DND-41 (cell line): Measurements from ENCODE around the gene ZXDC.

Experiments
- EZH2 ChIP-seq: IDR thresholded peaks from 3 replicates; pipeline ENCODE4 v1.6.1; 2012; ENCODE audit warnings: borderline replicate concordance, low read depth, mild to moderate bottlenecking, moderate library complexity, low read length, inconsistent platforms; ENCODE audit not compliant: severe bottlenecking
- TF ChIP-seq, protein P1 (sequence below): IDR thresholded peaks from 2 replicates; pipeline ENCODE4 v1.5.1; 2012; ENCODE audit warnings: borderline replicate concordance, low read length, moderate library complexity, mild to moderate bottlenecking; ENCODE audit not compliant: poor library complexity, severe bottlenecking; ENCODE audit errors: extremely low read depth

GRCh38 chr3:126392246-126392645, 83.4 kb downstream of the ZXDC start:
- TF ChIP-seq, protein P1, sequence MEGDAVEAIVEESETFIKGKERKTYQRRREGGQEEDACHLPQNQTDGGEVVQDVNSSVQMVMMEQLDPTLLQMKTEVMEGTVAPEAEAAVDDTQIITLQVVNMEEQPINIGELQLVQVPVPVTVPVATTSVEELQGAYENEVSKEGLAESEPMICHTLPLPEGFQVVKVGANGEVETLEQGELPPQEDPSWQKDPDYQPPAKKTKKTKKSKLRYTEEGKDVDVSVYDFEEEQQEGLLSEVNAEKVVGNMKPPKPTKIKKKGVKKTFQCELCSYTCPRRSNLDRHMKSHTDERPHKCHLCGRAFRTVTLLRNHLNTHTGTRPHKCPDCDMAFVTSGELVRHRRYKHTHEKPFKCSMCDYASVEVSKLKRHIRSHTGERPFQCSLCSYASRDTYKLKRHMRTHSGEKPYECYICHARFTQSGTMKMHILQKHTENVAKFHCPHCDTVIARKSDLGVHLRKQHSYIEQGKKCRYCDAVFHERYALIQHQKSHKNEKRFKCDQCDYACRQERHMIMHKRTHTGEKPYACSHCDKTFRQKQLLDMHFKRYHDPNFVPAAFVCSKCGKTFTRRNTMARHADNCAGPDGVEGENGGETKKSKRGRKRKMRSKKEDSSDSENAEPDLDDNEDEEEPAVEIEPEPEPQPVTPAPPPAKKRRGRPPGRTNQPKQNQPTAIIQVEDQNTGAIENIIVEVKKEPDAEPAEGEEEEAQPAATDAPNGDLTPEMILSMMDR: no peak
- no peak for TF ChIP-seq EZH2
